Natural killer cell (primary cell): ENCODE data around the gene MCF2L. TPM values are rescaled to one million over a fixed set of nuclear protein-coding genes. Genes with fewer than 3 reads are reported as not detected.
"Not testable (repeated sequence)": the region's sequence is repeated elsewhere in the genome, so short reads cannot be mapped to it uniquely, and the experiment has no call there.

Experiments
- ATAC-seq, 3 donors: fragments of 150-1000 bp in 2 of 3; fragments of 200-7000 bp in 1 of 3; cut with Tn5 transposase; 1 replicate in 1 of 3; 2 replicates in 2 of 3; pipeline ENCODE4 v1.10.0; 2021; ENCODE audit warnings: mild to moderate bottlenecking in 2 of 3, moderate library complexity in 2 of 3
- DNase-seq, 2 donors: peaks; one replicate each; pipeline versions ENCODE4 v3.0.0 to v3.0.0-alpha.2; 2013 to 2021; ENCODE audit warnings: mixed read lengths in 1 of 2
- H3K27ac ChIP-seq: one replicate; pipeline ENCODE4 v1.5.1; 2013; ENCODE audit warnings: mild to moderate bottlenecking, low read length
- H3K27me3 ChIP-seq: one replicate; pipeline ENCODE4 v1.6.1; 2013; ENCODE audit warnings: low read length; ENCODE audit not compliant: control insufficient read depth, insufficient read depth
- H3K36me3 ChIP-seq: one replicate; pipeline ENCODE4 v1.6.1; 2013; ENCODE audit warnings: low read length; ENCODE audit not compliant: control insufficient read depth, insufficient read depth
- H3K4me1 ChIP-seq: one replicate; pipeline ENCODE4 v1.6.1; 2013; ENCODE audit warnings: low read length; ENCODE audit not compliant: control insufficient read depth, insufficient read depth
- H3K4me3 ChIP-seq: one replicate; pipeline ENCODE4 v1.5.1; 2013; ENCODE audit warnings: low read length
- H3K9me3 ChIP-seq: one replicate; pipeline ENCODE4 v1.6.1; 2013; ENCODE audit warnings: low read length; ENCODE audit not compliant: control insufficient read depth, insufficient read depth
- H3K27ac Mint-ChIP-seq, 2 donors: one replicate each; pipeline ENCODE4 v1.8.0; 2022; ENCODE audit warnings: mild to moderate bottlenecking in 2 of 2, mixed read lengths in 2 of 2, moderate library complexity in 1 of 2
- H3K27me3 Mint-ChIP-seq, 2 donors: one replicate each; pipeline ENCODE4 v1.8.0; 2022; ENCODE audit warnings: low read depth in 2 of 2, mixed read lengths in 2 of 2
- H3K36me3 Mint-ChIP-seq: one replicate; pipeline ENCODE4 v1.8.0; 2022; ENCODE audit warnings: mixed read lengths
- H3K4me1 Mint-ChIP-seq, 2 donors: one replicate each; pipeline ENCODE4 v1.8.0; 2022; ENCODE audit warnings: mixed read lengths in 2 of 2
- H3K4me3 Mint-ChIP-seq: one replicate; pipeline ENCODE4 v1.8.0; 2022; ENCODE audit warnings: mild to moderate bottlenecking, moderate library complexity, mixed read lengths
- H3K9me3 Mint-ChIP-seq, 2 donors: one replicate each; pipeline ENCODE4 v1.8.0; 2022; ENCODE audit warnings: mixed read lengths in 2 of 2
- WGBS: methylation state at CpG from one replicate; pipeline ENCODE4 v1.1.7; 2013; ENCODE audit warnings: missing lambda C conversion rate; ENCODE audit not compliant: insufficient coverage; 5-methylcytosine and 5-hydroxymethylcytosine counted together
- intact Hi-C: fragments of 100-400 bp; cut with micrococcal nuclease; formaldehyde crosslinking; loops from one replicate; pipeline ENCODE4 v1.14.2; 2022
- total RNA-seq, 4 donors: library from RNA; stranded (reverse); fragments of 120-200 nt in 1 of 4; gene quantifications; one replicate each; pipeline versions ENCODE4 v1.2.3 to v1.2.4, GENCODE V29; 2013 to 2022
- TF ChIP-seq, protein P1 (sequence below): fragments of 200-600 bp; IDR thresholded peaks from one replicate; pipeline ENCODE4 v1.8.0; 2022; ENCODE audit warnings: antibody characterized with exemption

MCF2L gene
- total RNA-seq, 3 donors from 2014 or later (not counting 1 experiment from before 2014, with no cell fraction given) = 1.7 to 3.0 (median 3.0) TPM

DNA sequence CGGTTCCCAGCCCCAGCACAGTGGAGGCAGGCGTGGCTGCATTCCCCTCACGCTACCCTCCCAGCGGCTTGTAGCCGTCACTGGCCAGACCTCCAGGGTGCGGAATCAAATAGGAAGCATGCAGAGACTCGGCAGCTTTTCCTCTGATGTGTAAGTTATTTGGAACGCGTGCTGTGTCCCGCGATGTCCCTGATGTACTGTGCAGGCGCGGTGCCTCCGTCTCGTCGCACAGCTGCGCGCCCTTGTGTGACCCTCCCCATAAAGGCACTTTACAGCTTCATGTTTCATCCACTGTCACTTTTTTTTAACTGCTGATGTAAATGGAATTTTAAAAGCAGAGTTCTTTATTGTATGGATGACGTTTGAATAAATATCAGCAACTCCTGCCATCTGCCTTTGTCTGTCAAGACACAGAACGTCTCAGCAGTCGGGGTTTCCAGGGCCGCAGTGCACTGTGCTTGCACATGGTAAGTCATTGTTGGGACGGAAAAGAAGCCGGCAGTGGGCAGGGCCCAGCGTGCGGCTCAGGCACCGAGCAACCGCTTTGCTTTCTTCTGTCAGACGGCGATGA lies 129.2 kb downstream of the MCF2L start:
- no peaks in the 10 kb centered on the region for H3K9me3 ChIP-seq
- peaks cover 0 to 11% of the 10 kb centered on the region in 2 donors for H3K27me3 Mint-ChIP-seq
- TF ChIP-seq, protein P1, sequence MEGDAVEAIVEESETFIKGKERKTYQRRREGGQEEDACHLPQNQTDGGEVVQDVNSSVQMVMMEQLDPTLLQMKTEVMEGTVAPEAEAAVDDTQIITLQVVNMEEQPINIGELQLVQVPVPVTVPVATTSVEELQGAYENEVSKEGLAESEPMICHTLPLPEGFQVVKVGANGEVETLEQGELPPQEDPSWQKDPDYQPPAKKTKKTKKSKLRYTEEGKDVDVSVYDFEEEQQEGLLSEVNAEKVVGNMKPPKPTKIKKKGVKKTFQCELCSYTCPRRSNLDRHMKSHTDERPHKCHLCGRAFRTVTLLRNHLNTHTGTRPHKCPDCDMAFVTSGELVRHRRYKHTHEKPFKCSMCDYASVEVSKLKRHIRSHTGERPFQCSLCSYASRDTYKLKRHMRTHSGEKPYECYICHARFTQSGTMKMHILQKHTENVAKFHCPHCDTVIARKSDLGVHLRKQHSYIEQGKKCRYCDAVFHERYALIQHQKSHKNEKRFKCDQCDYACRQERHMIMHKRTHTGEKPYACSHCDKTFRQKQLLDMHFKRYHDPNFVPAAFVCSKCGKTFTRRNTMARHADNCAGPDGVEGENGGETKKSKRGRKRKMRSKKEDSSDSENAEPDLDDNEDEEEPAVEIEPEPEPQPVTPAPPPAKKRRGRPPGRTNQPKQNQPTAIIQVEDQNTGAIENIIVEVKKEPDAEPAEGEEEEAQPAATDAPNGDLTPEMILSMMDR = no peak
- no peaks in the 10 kb centered on the region for H3K4me1 ChIP-seq
- no peak for ATAC-seq
- intact Hi-C loops = no loop called here
- no peak overlapping the region for H3K4me3 Mint-ChIP-seq
- H3K36me3 Mint-ChIP-seq = no peaks in the 10 kb centered on the region
- no peak overlapping the region for H3K27ac ChIP-seq
- H3K27me3 ChIP-seq = no peaks in the 10 kb centered on the region
- DNase-seq = no peak
- no peaks in the 10 kb centered on the region for H3K9me3 Mint-ChIP-seq
- H3K27ac Mint-ChIP-seq = no peak overlapping the region
- H3K36me3 ChIP-seq = no peaks in the 10 kb centered on the region
- 95% methylated on average over 30 of the region's 30 CpGs for WGBS
- no peaks in the 10 kb centered on the region for H3K4me1 Mint-ChIP-seq
- H3K4me3 ChIP-seq = no peak overlapping the region

DNA sequence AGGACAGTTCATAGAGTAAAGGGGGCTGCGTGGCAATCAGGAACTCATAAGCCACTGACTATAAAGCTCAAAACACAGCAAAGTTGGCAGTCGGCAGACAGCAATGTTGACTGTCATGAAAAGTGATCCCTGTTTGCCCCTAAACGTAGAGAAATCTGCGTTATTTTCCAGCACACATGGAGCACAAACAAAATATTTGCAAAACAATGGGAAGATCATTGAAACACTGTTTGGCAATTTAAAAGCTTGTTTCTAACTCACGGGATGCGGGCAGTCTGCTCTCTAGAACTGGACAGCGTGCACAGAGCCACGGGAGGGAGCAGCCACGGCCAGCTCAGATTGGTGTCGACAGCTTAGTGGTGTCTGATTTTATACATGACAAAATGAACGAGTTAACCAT lies 130.1 kb downstream of the MCF2L start:
- Mint-ChIP-seq H3K27ac (no peak overlapping the region), H3K27me3 (peaks cover 0 to 11% of the 10 kb centered on the region in 2 donors), H3K9me3 (no peaks in the 10 kb centered on the region), H3K4me1 (no peaks in the 10 kb centered on the region), H3K36me3 (no peaks in the 10 kb centered on the region), H3K4me3 (no peak overlapping the region)
- Histone ChIP-seq H3K4me3 (no peak overlapping the region), H3K27ac (no peak overlapping the region), H3K36me3 (no peaks in the 10 kb centered on the region), H3K27me3 (no peaks in the 10 kb centered on the region), H3K9me3 (no peaks in the 10 kb centered on the region), H3K4me1 (no peaks in the 10 kb centered on the region)
- intact Hi-C loops = no loop called here
- WGBS = 91% methylated on average over 11 of the region's 11 CpGs
- DNase-seq (no peak), ATAC-seq (no peak)
- TF ChIP-seq, protein P1 = no peak

DNA sequence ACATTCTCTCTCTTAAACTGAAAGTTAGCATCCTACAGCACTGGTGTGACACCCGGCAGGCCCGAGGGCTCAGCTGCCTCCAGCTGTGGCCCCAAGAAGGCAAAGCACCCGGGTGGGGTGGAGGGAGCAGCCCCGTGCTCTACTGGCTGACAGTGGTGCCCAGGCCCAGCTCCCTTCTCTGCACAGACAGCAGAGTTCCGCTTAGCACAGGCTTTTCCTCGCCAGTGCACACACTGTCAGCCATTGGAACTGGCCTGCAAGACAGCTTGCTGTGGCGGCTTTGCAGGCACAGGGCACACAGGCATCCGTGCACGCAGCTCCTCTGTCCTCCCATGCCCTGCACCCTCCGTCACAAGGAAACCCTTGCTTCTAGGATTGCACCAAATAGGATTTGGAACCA lies 133.3 kb downstream of the MCF2L start:
- intact Hi-C loops, ATAC-seq, H3K36me3 Mint-ChIP-seq: not testable (repeated sequence)

DNA sequence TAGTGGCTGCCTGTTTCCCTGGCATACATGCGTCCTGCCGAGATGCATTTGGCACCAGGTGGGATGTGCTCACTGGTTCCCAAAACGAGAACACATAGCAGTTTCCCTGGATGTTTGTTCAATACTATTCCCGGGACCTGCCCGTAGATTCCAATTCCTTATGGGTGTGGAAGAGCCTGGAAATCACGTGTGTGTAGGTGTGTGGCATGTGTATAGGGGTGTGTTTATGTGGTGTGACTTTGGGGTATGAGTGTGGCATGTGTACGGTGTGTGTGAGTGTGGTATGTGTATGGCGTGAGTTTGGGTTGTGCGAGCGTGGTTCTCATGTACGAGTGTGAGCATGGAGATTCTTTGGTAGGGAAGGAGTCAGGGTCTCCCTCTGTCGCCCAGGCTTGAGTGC lies 133.7 kb downstream of the MCF2L start:
- DNase-seq (no peak), ATAC-seq (no peak)
- no peak overlapping the region for H3K27ac ChIP-seq
- H3K4me3 Mint-ChIP-seq = no peak overlapping the region
- TF ChIP-seq, protein P1 = no peak
- intact Hi-C loops = no loop called here
- no peaks in the 10 kb centered on the region for H3K36me3 ChIP-seq
- H3K4me3 ChIP-seq = no peak overlapping the region
- no peak overlapping the region for H3K27ac Mint-ChIP-seq
- 91% methylated on average over 12 of the region's 12 CpGs for whole genome bisulfite sequencing
- no peaks in the 10 kb centered on the region for H3K36me3 Mint-ChIP-seq
- no peaks in the 10 kb centered on the region for H3K9me3 ChIP-seq
- H3K9me3 Mint-ChIP-seq = no peaks in the 10 kb centered on the region
- no peaks in the 10 kb centered on the region for H3K27me3 ChIP-seq
- H3K4me1 ChIP-seq = no peaks in the 10 kb centered on the region
- peaks cover 0 to 11% of the 10 kb centered on the region in 2 donors for H3K27me3 Mint-ChIP-seq
- no peaks in the 10 kb centered on the region for H3K4me1 Mint-ChIP-seq

More for the DNA sequence above, 133.3 kb downstream of the MCF2L start:
- H3K4me3 ChIP-seq, DNase-seq, H3K4me1 ChIP-seq, H3K4me1 Mint-ChIP-seq, H3K27ac Mint-ChIP-seq, H3K27ac ChIP-seq, H3K9me3 Mint-ChIP-seq, H3K36me3 ChIP-seq, H3K27me3 ChIP-seq, H3K4me3 Mint-ChIP-seq, H3K9me3 ChIP-seq: not testable (repeated sequence)
- H3K27me3 Mint-ChIP-seq = peaks cover 0 to 11% of the 10 kb centered on the region in 2 donors
- WGBS = 75% methylated on average over 10 of the region's 10 CpGs
